K562 (cell line): ENCODE results near the gene ATP10B. TPM values are rescaled to one million over a fixed set of nuclear protein-coding genes. Genes with fewer than 3 reads are reported as not detected.

Experiments
- ATAC-seq: fragments of 200-7000 bp; cut with Tn5 transposase; 3 replicates; pipeline ENCODE4 v1.9.1; 2020; ENCODE audit warnings: moderate library complexity
- BruUV-seq: library from RNA; stranded (reverse); fragments of 400-500 nt; replicated peaks from 2 replicates; lab custom pipeline; 2021; lab: Mats Ljungman, UMichigan
- CTCF ChIA-PET: fragments of 300-600 bp; formaldehyde crosslinking; extraction: SDS; loops from one replicate; lab custom pipeline; 2021; ENCODE audit warnings: low intra/inter-chr PET ratio; lab: Yijun Ruan, JAX
- POLR2A ChIA-PET: fragments of 300-600, 350-650 bp; sonication (Branson Sonifier 250); formaldehyde crosslinking; extraction: SDS; loops from one replicate; lab custom pipeline; 2021; ENCODE audit warnings: antibody characterized with exemption, inconsistent platforms; lab: Yijun Ruan, JAX
- DNase-seq, 4 experiments: peaks; one replicate each; pipeline versions ENCODE4 v3.0.0 to v3.0.0-alpha.2; 2011 to 2018; ENCODE audit warnings: low spot score in 3 of 4, mixed read lengths in 3 of 4; ENCODE audit errors: extremely low read depth in 1 of 4
- FAIRE-seq: peaks from 2 replicates; lab custom pipeline; 2011; peaks lifted over from hg19 to GRCh38; lab: Jason Lieb, UNC
- H2AFZ ChIP-seq: 2 replicates; pipeline ENCODE4 v1.6.0; 2011; ENCODE audit warnings: low read depth, low read length, control low read depth, inconsistent platforms
- H3K27ac ChIP-seq: fragments of 200-600 bp; 3 replicates; pipeline ENCODE4 v1.8.0; 2011; ENCODE audit warnings: low read depth, mild to moderate bottlenecking, control low read depth, inconsistent platforms, low read length, moderate library complexity, mixed read lengths; ENCODE audit errors: extremely low read depth
- H3K27me3 ChIP-seq, 2 experiments: fragments of 300-600 bp in 1 of 2; 2 replicates in 1 of 2; 3 replicates in 1 of 2; pipeline versions ENCODE4 v1.6.0 to v1.8.0; 2011; ENCODE audit warnings: inconsistent platforms in 2 of 2, low read length in 2 of 2, mild to moderate bottlenecking in 1 of 2, mixed read lengths in 1 of 2, moderate library complexity in 1 of 2; ENCODE audit not compliant: control insufficient read depth in 2 of 2, insufficient read depth in 2 of 2
- H3K36me3 ChIP-seq: fragments of 300-600 bp; 3 replicates; pipeline ENCODE4 v1.8.0; 2011; ENCODE audit warnings: mild to moderate bottlenecking, low read length, inconsistent platforms; ENCODE audit not compliant: control insufficient read depth, insufficient read depth
- H3K4me1 ChIP-seq, 2 experiments: fragments of 200-600 bp in 1 of 2; replicated peaks in 1 of 2; 2 replicates in 1 of 2; 3 replicates in 1 of 2; pipeline versions ENCODE4 v1.5.1 to v1.8.0; 2011; ENCODE audit warnings: inconsistent platforms in 2 of 2, low read length in 2 of 2, mild to moderate bottlenecking in 1 of 2, mixed read lengths in 1 of 2, moderate library complexity in 1 of 2; ENCODE audit not compliant: control insufficient read depth in 2 of 2, insufficient read depth in 2 of 2
- H3K4me2 ChIP-seq: 2 replicates; pipeline ENCODE4 v1.6.1; 2011; ENCODE audit warnings: low read length, control low read depth, inconsistent platforms, mixed read lengths; ENCODE audit not compliant: insufficient read depth
- H3K4me3 ChIP-seq: fragments of 200-600 bp; sonication (generic), shearing (Covaris generic); 2 replicates; pipeline ENCODE4 v1.5.1; 2016; ENCODE audit warnings: control low read depth, inconsistent platforms
- H3K79me2 ChIP-seq: fragments of 200-600 bp; 3 replicates; pipeline ENCODE4 v1.8.0; 2011; ENCODE audit warnings: low read length, inconsistent platforms; ENCODE audit not compliant: control insufficient read depth, insufficient read depth
- H3K9ac ChIP-seq, 2 experiments: 2 replicates each; pipeline versions ENCODE4 v1.6.0 to v1.6.1; 2011; ENCODE audit warnings: low read depth in 2 of 2, low read length in 2 of 2, control low read depth in 1 of 2, inconsistent platforms in 1 of 2, mild to moderate bottlenecking in 1 of 2, mixed read lengths in 1 of 2; ENCODE audit not compliant: insufficient read depth in 1 of 2
- H3K9me1 ChIP-seq: one replicate; pipeline ENCODE4 v1.6.0; 2011; ENCODE audit warnings: inconsistent platforms, mild to moderate bottlenecking, low read length, moderate library complexity; ENCODE audit not compliant: control insufficient read depth, insufficient read depth
- H3K9me3 ChIP-seq: replicated peaks from 2 replicates; pipeline ENCODE4 v1.5.1; 2011; ENCODE audit warnings: low read depth, low read length, inconsistent platforms; ENCODE audit not compliant: control insufficient read depth, insufficient read depth
- H4K20me1 ChIP-seq: replicated peaks from 2 replicates; pipeline ENCODE4 v1.6.1; 2011; ENCODE audit warnings: low read length, inconsistent platforms, mixed read lengths; ENCODE audit not compliant: control insufficient read depth, insufficient read depth
- ATF4 ChIP-seq: fragments of 450-650 bp; formaldehyde crosslinking; IDR thresholded peaks from 2 replicates; pipeline ENCODE4 v1.4.0; 2022; ENCODE audit warnings: mild to moderate bottlenecking, moderate library complexity
- COPS2 ChIP-seq: fragments of 450-650 bp; conservative IDR thresholded peaks from 2 replicates; pipeline ENCODE4 v1.6.1; 2016; ENCODE audit warnings: mild to moderate bottlenecking, moderate library complexity
- POLR2AphosphoS5 ChIP-seq: IDR thresholded peaks from 2 replicates; pipeline ENCODE4 v1.6.1; 2011; ENCODE audit warnings: mild to moderate bottlenecking, low read depth, low read length, moderate library complexity; ENCODE audit not compliant: control insufficient read depth, insufficient read depth
- THRB ChIP-seq: fragments of 450-650 bp; formaldehyde crosslinking; conservative IDR thresholded peaks from 2 replicates; pipeline ENCODE4 v1.4.0; 2022; ENCODE audit warnings: mild to moderate bottlenecking, missing genetic modification characterization
- ZBTB49 ChIP-seq: sonication (generic); formaldehyde crosslinking; IDR thresholded peaks from 2 replicates; pipeline ENCODE4 v1.8.0; 2022; ENCODE audit warnings: missing genetic modification reagents, mild to moderate bottlenecking, borderline replicate concordance
- WGBS: fragments of 100-300 bp; shearing (Covaris generic); methylation state at CpG from one replicate; pipeline ENCODE4 v1.1.6; 2016; ENCODE audit warnings: low coverage, mixed read lengths; ENCODE audit not compliant: insufficient coverage; ENCODE audit errors: missing lambda C conversion rate; 5-methylcytosine and 5-hydroxymethylcytosine counted together
- in situ Hi-C: fragments of 300-500 bp; cut with MboI; formaldehyde crosslinking; loops from 4 replicates; pipeline ENCODE4 v1.15.0; 2018; ENCODE audit warnings: inconsistent platforms, mixed read lengths
- intact Hi-C: fragments of 100-400 bp; cut with micrococcal nuclease; formaldehyde crosslinking; loops from 2 replicates; pipeline ENCODE4 v1.14.2; 2022
- polyA plus RNA-seq, 8 experiments: library from polyadenylated mRNA; depleted of rRNA in 4 of 8; stranded (reverse) in 5 of 8; unstranded in 3 of 8; fragments of >200 nt; fragmentation: Nextera tagmentation in 2 of 8; fragmentation: Illumina TruSeq in 1 of 8; extraction: Ambion mirVana in 2 of 8; extraction: Trizol in 1 of 8; gene quantifications; 2 replicates each; pipeline versions ENCODE4 v1.2.1 to v1.2.3, GENCODE V29; 2011 to 2014; ENCODE audit warnings: inconsistent platforms in 1 of 8, missing spikeins in 1 of 8
- total RNA-seq, 7 experiments: library from RNA; depleted of rRNA in 6 of 7; stranded (reverse); fragments of >200 nt in 6 of 7; fragmentation: Illumina TruSeq in 2 of 7; extraction: Trizol in 2 of 7; gene quantifications; 2 replicates each; pipeline versions ENCODE4 v1.2.1 to v1.2.3, GENCODE V29; 2011 to 2021; ENCODE audit warnings: low replicate concordance in 1 of 7

The ATP10B gene
- total and polyA plus RNA-seq, 9 of the 15 experiments (the other 6 are each of a cell fraction or from before 2014, with no cell fraction given) = 0.04 TPM; not detected in 8

GRCh38 chr5:160601046-160601445, 251.0 kb downstream of the ATP10B start:
- DNase-seq (no peak), FAIRE-seq (no peak), ATAC-seq (no peak)
- Histone ChIP-seq H3K9ac (no peak overlapping the region), H3K9me3 (no peaks in the 10 kb centered on the region), H3K4me1 (no peaks in the 10 kb centered on the region), H3K36me3 (no peaks in the 10 kb centered on the region), H3K9me1 (no peaks in the 10 kb centered on the region), H3K79me2 (no peaks in the 10 kb centered on the region), H3K27ac (no peak overlapping the region), H3K27me3 (no peaks in the 10 kb centered on the region), H2AFZ (no peak overlapping the region), H3K4me3 (no peak overlapping the region), H3K4me2 (no peak overlapping the region), H4K20me1 (no peaks in the 10 kb centered on the region)
- in situ Hi-C loops (no loop called here), intact Hi-C loops (no loop called here)
- POLR2A ChIA-PET = no interaction called here
- WGBS = 0% methylated on average over 1 of the region's 1 CpG
- TF ChIP-seq THRB (CRISPR knock-in tag) (no peak), POLR2AphosphoS5 (no peak), ZBTB49 (CRISPR knock-in tag) (no peak), COPS2 (no peak), ATF4 (no peak)
- TF ChIP-seq, all 486 proteins: peak for 0
- CTCF ChIA-PET = no interaction called here
- no TSS peak for BruUV-seq
